Mammary microvascular endothelial cell (primary cell): Measurements from ENCODE around the gene PLXDC2. TPM values are rescaled to one million over a fixed set of nuclear protein-coding genes. Genes with fewer than 3 reads are reported as not detected.

Experiments
- total RNA-seq: library from RNA; depleted of rRNA; stranded (reverse); fragments of >200 nt; gene quantifications from 2 replicates; pipeline ENCODE4 v1.2.3, GENCODE V29; 2015

Gene PLXDC2
- 0.07 and 1.1 TPM in 2 replicates for total RNA-seq

GRCh38 chr10:19816411-19817230, at the start of gene PLXDC2:
Gene PLXDC2 (plus strand): TSS chr10:19816432.

